ENCODE results near the gene JMJD8. TPM values are rescaled to one million over a fixed set of nuclear protein-coding genes. Genes with fewer than 3 reads are reported as not detected.

The JMJD8 gene
- total and polyA plus RNA-seq, 9 of the 15 experiments (the other 6 are each of a cell fraction or from before 2014, with no cell fraction given): 1.2 to 50.6 (median 29.3) TPM

- TF ChIP-seq ZBTB34 (CRISPR knock-in tag; IDR thresholded peaks at IDR 0.05) (no peak), ARID4B (CRISPR knock-in tag; IDR thresholded peaks at IDR 0.05) (peak; percentile 56), PTTG1 (tag; IDR thresholded peaks at IDR 0.05; ENCODE audit: low read depth) (no peak), ZBTB33 (CRISPR knock-in tag; IDR thresholded peaks at IDR 0.05) (no peak; the same call in 1 of the 2 replicates), POLR3G (IDR thresholded peaks at IDR 0.05; ENCODE audit: extremely low read depth, insufficient read length, insufficient replicate concordance) (no peak), TFAP4 (CRISPR knock-in tag; IDR thresholded peaks at IDR 0.05; ENCODE audit: borderline replicate concordance) (peak; percentile 9; the same call in 1 of the 2 replicates), ERF (CRISPR knock-in tag; IDR thresholded peaks at IDR 0.05) (no peak; the same call in 1 of the 2 replicates), ZNF311 (CRISPR knock-in tag; IDR thresholded peaks at IDR 0.05) (no peak), CEBPG (CRISPR knock-in tag; IDR thresholded peaks at IDR 0.05) (no peak), CEBPG (tag; conservative IDR thresholded peaks at IDR 0.05 in 1 of 2, IDR thresholded peaks at IDR 0.05 in 1 of 2) (no peak), HDAC8 (tag; IDR thresholded peaks at IDR 0.05) (no peak), MLX (CRISPR knock-in tag; conservative IDR thresholded peaks at IDR 0.05) (no peak), ILK (tag; IDR thresholded peaks at IDR 0.05; ENCODE audit: borderline replicate concordance, low read depth) (no peak)
Measured at GRCh38 chr16:678858-679813, 5.0 kb downstream of the JMJD8 start (continued).

All from K562 (cell line).